ENCODE results near the gene PML. TPM values are rescaled to one million over a fixed set of nuclear protein-coding genes. Genes with fewer than 3 reads are reported as not detected.

Gene PML, protein sequence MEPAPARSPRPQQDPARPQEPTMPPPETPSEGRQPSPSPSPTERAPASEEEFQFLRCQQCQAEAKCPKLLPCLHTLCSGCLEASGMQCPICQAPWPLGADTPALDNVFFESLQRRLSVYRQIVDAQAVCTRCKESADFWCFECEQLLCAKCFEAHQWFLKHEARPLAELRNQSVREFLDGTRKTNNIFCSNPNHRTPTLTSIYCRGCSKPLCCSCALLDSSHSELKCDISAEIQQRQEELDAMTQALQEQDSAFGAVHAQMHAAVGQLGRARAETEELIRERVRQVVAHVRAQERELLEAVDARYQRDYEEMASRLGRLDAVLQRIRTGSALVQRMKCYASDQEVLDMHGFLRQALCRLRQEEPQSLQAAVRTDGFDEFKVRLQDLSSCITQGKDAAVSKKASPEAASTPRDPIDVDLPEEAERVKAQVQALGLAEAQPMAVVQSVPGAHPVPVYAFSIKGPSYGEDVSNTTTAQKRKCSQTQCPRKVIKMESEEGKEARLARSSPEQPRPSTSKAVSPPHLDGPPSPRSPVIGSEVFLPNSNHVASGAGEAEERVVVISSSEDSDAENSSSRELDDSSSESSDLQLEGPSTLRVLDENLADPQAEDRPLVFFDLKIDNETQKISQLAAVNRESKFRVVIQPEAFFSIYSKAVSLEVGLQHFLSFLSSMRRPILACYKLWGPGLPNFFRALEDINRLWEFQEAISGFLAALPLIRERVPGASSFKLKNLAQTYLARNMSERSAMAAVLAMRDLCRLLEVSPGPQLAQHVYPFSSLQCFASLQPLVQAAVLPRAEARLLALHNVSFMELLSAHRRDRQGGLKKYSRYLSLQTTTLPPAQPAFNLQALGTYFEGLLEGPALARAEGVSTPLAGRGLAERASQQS
- total RNA-seq (2014; rRNA removed; shearing (Covaris generic)), result 5.8 and 8.7 TPM in 2 replicates

DNA sequence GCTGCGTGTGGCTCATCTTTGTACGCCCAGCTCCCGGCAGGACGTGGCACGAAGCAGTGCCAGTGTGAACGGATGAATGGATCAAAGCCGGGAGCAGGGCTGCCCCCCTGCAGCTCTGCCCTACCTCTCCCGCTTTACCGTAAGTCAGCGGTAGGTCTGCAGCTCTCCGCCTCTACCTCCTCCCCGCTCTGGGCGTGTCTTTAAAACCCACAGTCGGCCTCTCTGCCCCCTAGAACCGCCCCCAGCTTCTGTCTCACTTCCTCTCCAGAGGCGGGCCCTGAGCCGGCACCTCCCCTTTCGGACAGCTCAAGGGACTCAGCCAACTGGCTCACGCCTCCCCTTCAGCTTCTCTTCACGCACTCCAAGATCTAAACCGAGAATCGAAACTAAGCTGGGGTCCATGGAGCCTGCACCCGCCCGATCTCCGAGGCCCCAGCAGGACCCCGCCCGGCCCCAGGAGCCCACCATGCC is at the start of gene PML:
Gene PML (plus strand): TSS at position 304 of the 471 bp plus-strand sequence. CDS start 97 bp downstream, at position 401.
- DNase-seq (ENCODE audit: low spot score), result peak; percentile 97
- in situ Hi-C loops (cut with HindIII; ENCODE audit: low sequenced_read_pairs), result no loop called here

DNA sequence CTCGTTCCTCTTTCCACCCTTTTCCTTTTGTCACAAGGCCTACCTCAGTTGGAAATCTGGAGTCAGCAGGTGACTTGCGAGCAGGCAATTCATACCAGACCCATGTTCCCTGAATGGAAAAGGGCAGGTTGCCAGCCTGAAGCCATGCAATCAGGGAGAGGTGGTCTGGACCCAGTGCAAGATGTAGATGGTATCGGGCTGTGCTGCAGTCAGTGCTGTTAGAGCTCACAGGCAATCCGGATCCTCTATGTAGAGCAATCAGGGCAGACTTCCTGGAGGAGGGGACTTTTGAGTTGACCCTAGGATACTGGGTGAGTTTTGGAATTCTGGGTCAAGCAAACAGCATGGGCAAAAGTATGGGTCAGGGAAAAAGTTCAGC is 49.4 kb upstream of the PML start:
- in situ Hi-C loops (cut with HindIII; ENCODE audit: low sequenced_read_pairs), result no loop called here
- DNase-seq (ENCODE audit: low spot score), result no peak

DNA sequence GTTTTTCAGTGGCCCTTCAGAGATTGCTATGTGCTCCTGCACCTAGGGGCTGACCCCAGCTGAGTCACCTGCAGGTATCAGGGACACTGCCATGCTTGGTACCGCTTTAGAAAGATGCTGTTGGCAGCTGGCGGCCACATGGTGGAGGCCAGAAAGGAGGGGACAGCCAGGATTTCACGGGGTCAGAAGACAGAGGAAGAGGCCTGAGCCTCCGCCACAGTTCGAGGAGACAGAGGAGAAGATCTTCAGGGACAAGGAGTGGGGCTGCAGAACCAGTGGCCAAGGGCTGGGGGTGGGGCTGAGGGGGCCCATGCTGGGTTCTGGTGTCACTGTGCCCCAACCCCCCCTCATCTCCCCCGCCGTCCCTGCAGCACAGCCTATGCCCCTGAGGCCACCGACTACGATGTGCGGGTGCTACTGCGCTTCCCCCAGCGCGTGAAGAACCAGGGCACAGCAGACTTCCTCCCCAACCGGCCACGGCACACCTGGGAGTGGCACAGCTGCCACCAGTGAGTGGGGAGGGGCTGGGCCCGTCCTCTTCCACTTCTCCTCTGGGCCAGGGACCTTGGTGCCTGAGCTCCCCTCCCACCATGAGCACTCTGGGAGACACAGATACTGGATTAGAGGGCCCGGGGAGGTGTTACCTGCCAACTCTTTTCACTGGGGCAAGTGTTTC is 48.3 kb upstream of the PML start:
- in situ Hi-C loops (cut with HindIII; ENCODE audit: low sequenced_read_pairs), result no loop called here

DNA sequence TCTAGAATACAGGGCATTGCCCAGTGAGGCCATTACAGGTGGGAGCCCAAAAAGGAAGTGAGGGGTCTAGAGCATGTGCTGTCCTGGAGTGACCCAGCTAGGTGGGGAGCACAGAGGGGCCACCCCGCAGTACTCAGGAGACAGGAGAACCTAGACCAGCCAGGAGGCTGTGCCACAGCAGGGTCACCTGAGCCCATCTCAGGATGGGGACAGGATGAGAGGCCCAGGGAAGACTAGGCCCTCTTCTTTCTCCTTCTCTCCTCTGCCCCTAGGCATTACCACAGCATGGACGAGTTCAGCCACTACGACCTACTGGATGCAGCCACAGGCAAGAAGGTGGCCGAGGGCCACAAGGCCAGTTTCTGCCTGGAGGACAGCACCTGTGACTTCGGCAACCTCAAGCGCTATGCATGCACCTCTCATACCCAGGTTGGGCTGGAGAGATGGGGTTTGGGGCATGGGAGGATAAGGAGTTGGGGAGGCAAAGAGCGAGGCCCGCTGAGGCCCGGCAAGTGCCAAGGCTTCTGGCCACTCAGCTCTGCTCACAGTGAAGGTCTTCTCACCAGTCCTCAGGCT is 47.6 kb upstream of the PML start:
- in situ Hi-C loops (cut with HindIII; ENCODE audit: low sequenced_read_pairs), result no loop called here
- no peak for DNase-seq (ENCODE audit: low spot score)

More for the DNA sequence above, 48.3 kb upstream of the PML start:
- DNase-seq (ENCODE audit: low spot score), result no peak

DNA sequence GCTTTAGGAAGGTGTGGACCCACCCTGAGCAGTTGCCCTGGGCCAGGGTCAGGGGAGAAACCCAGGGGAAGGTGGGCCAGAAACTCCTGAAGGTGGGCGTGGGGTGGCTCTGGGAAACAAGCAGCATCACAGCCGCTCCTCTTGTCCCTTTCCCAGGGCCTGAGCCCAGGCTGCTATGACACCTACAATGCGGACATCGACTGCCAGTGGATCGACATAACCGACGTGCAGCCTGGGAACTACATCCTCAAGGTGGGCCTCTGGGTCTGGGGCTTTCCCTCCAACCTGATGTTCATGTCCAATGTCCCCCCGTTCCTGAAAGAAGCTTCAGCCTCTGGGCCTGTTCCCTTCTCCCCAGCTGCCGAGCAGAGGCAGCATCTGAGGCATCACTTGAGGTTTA is 46.9 kb upstream of the PML start:
- in situ Hi-C loops (cut with HindIII; ENCODE audit: low sequenced_read_pairs), result no loop called here
- no peak for DNase-seq (ENCODE audit: low spot score)

DNA sequence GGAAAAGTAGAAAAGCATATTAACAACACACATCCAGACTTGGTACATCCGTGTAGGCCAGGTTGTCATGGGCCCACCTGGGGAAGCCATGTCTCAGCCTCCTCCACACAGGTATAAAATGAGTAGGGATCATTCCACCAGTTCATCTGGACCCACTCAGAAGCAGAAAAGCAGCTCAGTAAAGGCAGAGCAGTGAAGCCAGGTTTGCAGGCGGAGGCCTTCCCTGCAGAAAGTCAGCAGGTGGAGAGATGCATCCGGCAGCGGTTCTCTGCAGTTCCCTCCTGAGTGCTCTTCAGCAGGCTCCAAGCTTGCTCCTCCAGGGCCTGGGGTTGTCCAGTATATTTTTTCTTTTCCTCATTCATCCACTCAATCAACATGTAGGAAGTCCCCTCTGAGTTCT is 46.1 kb upstream of the PML start:
- in situ Hi-C loops (cut with HindIII; ENCODE audit: low sequenced_read_pairs), result no loop called here

DNA sequence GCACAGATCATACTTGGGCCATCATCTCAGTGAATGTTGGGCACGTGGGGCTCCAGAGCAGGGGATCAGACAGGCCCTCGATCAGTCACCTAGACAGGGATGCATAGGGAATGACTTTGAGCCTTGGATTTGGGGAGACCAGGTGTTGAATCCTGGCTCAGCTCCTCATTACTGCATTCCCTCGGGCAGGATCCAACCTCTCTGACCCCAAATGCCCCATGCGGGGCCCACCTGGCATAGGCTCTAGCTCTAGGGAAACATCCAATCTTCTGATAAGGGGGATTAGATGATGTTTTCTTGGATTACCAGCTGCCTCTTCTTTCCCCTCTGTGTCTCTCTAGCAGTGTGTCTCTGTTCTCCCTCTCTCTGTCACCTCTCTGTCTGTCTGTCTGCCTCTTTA is 45.5 kb upstream of the PML start:
- in situ Hi-C loops (cut with HindIII; ENCODE audit: low sequenced_read_pairs), result no loop called here
- DNase-seq (ENCODE audit: low spot score), result no peak

More for the DNA sequence above, 46.1 kb upstream of the PML start:
- no peak for DNase-seq (ENCODE audit: low spot score)

DNA sequence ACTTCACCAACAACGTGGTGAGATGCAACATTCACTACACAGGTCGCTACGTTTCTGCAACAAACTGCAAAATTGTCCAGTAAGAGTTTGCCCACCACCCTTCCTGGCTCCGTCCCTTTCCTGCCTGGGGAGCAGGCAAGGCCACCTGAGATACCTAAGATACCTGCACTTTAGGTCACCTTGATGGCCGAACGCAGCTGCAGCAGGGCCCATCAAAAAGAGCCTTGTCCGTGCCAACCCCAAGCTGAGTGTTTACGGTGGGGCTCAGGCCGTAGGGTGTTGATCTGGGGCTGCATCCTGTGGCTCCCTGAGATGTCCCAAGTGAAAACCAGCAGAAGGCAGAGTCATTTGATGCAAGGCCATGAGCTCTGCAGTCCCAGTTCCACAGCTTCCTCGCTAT is 45.0 kb upstream of the PML start:
- in situ Hi-C loops (cut with HindIII; ENCODE audit: low sequenced_read_pairs), result no loop called here
- DNase-seq (ENCODE audit: low spot score), result no peak

DNA sequence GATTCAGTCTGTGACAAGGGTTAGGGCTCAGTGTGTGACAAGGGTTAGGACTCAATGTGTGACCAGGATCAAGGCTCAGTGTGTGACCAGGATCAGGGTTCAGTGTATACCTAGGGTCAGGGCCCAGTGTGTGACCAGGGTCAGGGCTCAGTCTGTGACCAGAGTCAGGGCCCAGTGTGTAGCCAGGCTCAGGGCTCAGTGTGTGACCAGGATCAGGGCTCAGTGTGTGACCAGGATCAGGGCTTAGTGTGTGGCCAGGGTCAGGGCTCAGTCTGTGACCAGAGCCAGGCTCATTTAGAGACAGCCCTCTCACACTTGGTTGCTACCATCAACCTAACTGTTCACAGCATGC is 44.1 kb upstream of the PML start:
- no peak for DNase-seq (ENCODE audit: low spot score)
- in situ Hi-C loops (cut with HindIII; ENCODE audit: low sequenced_read_pairs), result no loop called here

DNA sequence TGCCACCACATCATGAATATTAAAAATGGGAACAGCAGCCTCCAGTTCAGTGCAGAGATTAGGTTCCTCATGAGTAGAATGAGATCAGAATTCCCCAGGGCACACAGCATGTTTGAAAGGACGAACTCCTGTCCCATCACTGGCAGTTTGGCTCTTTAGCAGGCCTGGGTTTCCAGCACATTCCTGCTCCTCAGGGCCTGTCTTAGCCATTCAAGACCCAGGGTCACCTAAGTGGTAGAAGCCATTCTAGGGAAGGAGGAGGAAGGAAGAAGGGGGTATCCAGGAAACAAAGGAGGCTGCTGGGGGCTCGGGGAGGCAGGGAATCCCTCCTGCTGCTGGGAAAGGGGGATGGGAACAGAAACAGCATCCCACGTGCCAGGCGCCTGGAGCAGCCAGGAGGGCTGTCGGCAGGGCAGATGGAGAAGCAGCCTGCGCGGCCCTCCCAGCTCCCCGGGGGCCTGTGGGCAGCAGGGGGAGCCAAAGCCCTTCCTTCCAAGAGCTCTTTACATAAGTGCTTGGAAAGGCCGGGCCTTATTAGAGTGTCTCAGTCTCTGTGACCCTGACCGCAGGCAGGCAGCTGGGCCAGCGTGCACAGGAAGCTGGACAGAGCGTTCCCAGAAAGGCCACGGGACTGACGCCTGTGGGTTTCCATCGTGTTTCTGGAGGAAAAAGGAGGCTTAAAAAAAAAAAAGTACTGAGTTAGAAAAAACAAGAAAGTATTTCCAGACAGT is 43.5 kb upstream of the PML start:
- peak; percentile 88 for DNase-seq (ENCODE audit: low spot score)
- in situ Hi-C loops (cut with HindIII; ENCODE audit: low sequenced_read_pairs), result no loop called here

DNA sequence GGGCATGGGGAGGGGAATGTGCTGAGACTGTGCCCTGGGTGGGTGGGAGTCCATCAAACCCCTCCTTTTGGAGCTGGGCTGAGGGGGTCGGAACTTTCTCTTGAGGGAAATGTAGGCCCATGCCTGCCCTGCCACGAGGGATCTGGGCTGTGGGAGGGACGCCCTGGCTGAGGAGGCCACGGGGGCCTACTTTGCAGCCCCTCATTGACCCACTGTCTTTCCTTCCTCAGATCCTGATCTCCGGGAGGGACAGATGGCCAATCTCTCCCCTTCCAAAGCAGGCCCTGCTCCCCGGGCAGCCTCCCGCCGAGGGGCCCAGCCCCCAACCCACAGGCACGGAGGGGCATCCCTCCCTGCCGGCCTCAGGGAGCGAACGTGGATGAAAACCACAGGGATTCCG is 42.9 kb upstream of the PML start:
- in situ Hi-C loops (cut with HindIII; ENCODE audit: low sequenced_read_pairs), result no loop called here
- DNase-seq (ENCODE audit: low spot score), result no peak

DNA sequence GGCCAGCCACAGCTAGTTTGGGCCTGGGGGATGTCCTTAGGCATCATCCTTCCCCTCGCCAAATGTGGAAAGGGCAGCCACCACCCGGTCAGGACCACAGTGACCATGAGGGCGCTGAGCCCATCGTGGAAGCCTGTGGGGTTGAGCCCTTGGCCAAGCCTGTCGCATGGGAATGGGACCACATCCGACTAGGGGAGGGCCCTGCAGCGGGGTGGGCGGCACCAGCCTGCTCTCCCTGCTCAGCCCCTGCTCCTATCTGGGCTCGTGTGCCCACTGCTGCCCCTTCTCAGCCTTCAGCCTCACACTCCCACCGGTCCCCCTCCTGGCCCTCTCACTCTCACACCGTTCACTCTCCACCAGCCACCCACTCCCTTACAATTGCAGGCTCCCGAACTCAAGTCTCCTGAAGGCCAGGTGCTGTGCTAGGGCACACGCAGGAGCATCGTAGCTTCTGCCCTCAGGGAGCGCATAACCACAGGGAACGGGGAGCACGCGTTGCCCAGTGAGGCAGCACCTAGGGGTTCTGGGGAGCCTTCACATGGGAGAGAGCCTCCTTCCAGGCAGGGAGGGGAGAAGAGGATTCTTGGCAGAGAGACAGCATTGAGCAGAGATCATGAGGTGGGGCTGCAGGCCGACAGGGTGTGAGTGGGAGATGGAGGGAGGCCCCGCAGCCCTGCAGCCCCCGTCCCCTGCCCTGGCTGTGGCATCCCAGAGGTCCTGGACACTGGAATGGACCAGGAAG is 42.2 kb upstream of the PML start:
- no peak for DNase-seq (ENCODE audit: low spot score)
- in situ Hi-C loops (cut with HindIII; ENCODE audit: low sequenced_read_pairs), result no loop called here

DNA sequence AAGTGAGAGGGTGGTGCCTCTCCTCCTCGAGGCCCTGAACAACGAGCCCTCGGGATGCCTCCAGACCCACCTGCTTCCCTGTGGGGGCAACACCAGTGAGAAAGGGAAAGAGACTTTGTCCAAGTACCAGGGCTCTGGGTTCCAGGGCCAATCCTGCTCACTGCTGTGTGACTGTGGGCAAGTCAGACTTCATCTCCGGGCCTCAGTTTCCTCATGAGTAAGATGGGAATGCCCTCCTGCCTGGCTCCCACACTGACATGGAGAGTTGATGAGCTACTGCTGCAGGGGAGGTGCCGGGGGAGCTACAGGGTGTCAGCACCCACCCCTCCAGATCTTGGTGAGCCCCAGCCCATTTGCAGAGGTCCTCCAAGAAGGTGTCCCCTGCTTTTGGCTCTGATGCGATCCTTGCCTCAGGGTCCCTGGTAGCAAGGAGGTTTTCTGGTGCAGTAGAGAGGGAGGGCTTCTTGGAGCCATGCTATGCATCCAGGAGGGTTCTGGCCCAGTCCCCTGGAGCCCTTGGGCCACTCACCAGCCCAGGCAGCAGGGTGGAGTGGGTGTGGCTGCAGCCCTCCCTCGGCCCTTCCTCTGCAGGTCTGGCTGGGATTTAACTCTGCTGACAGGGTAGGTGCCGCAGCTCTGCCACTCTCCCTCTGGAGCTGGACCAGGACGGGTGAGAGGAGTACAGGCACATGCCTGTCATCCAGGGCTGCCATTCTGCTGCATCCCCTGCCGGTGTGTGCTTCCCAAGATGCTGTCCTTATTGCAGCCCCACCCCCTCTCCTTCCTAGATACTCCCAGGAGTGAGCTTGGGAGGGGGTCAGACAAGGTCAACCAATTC is 41.4 kb upstream of the PML start:
- in situ Hi-C loops (cut with HindIII; ENCODE audit: low sequenced_read_pairs), result no loop called here
- no peak for DNase-seq (ENCODE audit: low spot score)

DNA sequence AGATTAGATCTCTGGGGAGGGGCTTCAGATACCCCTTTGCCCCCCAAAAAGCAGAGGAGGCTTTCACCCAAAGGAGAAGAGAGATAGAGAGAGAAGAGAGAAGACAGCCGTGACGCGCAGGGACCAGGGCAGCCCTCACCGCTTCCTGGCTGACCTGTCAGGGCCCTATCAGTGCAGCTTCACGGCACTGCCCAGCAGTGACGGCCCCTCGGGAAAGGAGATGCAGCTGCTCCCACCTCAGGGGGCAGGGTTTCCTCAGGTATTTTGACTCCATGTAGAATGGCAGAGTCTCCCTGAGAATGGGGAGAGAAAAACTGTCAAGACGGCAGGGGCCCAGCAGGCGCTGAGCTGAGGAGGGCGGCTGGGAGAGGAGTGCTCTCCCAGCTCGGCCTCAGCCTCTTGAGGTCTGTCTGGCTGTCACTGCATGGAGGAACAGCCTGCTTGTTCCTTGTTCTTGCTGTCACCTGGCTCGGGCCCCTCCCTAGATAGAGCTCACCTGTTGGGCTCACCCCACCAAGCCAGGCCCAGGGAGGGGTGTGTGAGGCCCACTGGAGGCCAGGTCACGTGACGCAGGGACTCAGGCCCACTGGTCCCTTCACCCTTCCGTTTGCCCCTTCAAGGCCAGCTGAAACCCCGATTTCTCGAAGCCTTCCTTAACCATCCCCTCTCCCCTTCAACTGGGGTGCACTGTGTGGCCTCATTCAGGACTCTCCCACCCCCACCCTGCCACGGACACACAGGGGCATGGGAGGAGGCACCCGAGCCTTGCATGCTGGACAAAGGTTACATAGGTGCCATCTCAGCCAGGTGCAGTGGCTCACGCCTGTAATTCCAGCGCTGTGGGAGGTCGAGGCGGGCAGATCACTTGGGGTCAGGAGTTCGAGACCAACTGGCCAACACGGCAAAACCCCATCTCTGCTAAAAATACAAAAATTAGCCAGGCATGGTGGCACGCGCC is 40.0 kb upstream of the PML start:
- in situ Hi-C loops (cut with HindIII; ENCODE audit: low sequenced_read_pairs), result no loop called here
- DNase-seq (ENCODE audit: low spot score), result no peak

DNA sequence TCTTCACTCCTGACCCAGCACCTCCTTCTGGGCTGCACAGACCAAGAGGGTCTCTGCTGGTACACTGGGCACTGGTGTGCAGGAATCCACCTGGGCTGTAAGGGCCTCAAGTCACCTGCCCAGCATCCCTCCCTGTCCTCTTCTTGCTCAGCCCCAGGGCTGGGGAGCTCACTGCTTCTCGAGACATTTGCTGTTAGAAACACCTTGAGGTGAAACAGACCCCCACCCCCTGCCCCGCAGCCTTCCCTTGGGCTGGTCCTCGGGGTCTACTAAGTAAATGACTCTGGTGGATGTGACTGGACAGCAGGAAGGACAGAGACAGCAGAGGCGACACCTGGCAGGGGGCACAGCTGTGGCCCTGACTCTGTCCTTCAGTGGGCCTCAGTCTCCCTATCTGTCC is 39.2 kb upstream of the PML start:
- no peak for DNase-seq (ENCODE audit: low spot score)
- in situ Hi-C loops (cut with HindIII; ENCODE audit: low sequenced_read_pairs), result no loop called here

Data from G401 (cell line).